Esophagus squamous epithelium (tissue), 5 donors: ENCODE results near the gene TMEM200C. TPM values are rescaled to one million over a fixed set of nuclear protein-coding genes. Genes with fewer than 3 reads are reported as not detected.

Source experiments
- DNase-seq: peaks from one replicate; lab custom pipeline; 2025; lab: John Stamatoyannopoulos, UW
- H3K27ac ChIP-seq, 4 donors: fragments of 200-600 bp; sonication (generic); one replicate each; pipeline ENCODE4 v1.5.1; 2016 to 2019; ENCODE audit warnings: mild to moderate bottlenecking in 1 of 4
- H3K27me3 ChIP-seq, 4 donors: fragments of 200-600 bp; sonication (generic); 1 replicate in 3 of 4; 2 replicates in 1 of 4; pipeline versions ENCODE4 v1.5.1 to v1.6.0; 2017 to 2021; ENCODE audit warnings: antibody characterized with exemption in 1 of 4
- H3K36me3 ChIP-seq, 3 donors: fragments of 200-600 bp; sonication (generic); one replicate each; pipeline ENCODE4 v1.5.1; 2016 to 2019
- H3K4me1 ChIP-seq, 3 donors: fragments of 200-600 bp; sonication (generic); one replicate each; pipeline ENCODE4 v1.5.1; 2017 to 2019
- H3K4me3 ChIP-seq, 4 donors: fragments of 200-600 bp; sonication (generic); 1 replicate in 3 of 4; 2 replicates in 1 of 4; pipeline ENCODE4 v1.5.1; 2016 to 2019; ENCODE audit warnings: mild to moderate bottlenecking in 2 of 4, moderate library complexity in 1 of 4
- H3K9me3 ChIP-seq, 3 donors: fragments of 200-600 bp; sonication (generic); one replicate each; pipeline ENCODE4 v1.5.1; 2016 to 2019
- POLR2A ChIP-seq, 4 donors: fragments of 450-650 bp; IDR thresholded peaks; one replicate each; pipeline ENCODE4 v1.6.1; 2017; ENCODE audit warnings: antibody characterized with exemption in 4 of 4, mild to moderate bottlenecking in 4 of 4, moderate library complexity in 3 of 4
- WGBS, 2 donors: methylation state at CpG; one replicate each; pipeline ENCODE4 v1.1.5; 2018; 5-methylcytosine and 5-hydroxymethylcytosine counted together
- intact Hi-C: fragments of 100-400 bp; cut with DNase I; formaldehyde crosslinking; loops from one replicate; pipeline ENCODE4 v1.15.0; 2022
- total RNA-seq, 4 donors: library from RNA; depleted of rRNA; stranded (reverse); fragments of >200 nt; gene quantifications; one replicate each; pipeline ENCODE4 v1.1.0, GENCODE V29; 2016
- TF ChIP-seq, protein P1 (sequence below), 6 experiments: fragments of 450-650 bp in 4 of 6; fragments of 200-600 bp in 2 of 6; sonication (generic) in 2 of 6; IDR thresholded peaks; one replicate each; pipeline ENCODE4 v1.5.1; 2016 to 2019; ENCODE audit warnings: antibody characterized with exemption in 6 of 6, mild to moderate bottlenecking in 4 of 6, moderate library complexity in 4 of 6
- donor health status: DM: yes; HTN: yes; CAD: no.

Gene TMEM200C
- total RNA-seq, 4 donors from 2014 or later, result 0.04 to 0.38 TPM; not detected in 2

DNA sequence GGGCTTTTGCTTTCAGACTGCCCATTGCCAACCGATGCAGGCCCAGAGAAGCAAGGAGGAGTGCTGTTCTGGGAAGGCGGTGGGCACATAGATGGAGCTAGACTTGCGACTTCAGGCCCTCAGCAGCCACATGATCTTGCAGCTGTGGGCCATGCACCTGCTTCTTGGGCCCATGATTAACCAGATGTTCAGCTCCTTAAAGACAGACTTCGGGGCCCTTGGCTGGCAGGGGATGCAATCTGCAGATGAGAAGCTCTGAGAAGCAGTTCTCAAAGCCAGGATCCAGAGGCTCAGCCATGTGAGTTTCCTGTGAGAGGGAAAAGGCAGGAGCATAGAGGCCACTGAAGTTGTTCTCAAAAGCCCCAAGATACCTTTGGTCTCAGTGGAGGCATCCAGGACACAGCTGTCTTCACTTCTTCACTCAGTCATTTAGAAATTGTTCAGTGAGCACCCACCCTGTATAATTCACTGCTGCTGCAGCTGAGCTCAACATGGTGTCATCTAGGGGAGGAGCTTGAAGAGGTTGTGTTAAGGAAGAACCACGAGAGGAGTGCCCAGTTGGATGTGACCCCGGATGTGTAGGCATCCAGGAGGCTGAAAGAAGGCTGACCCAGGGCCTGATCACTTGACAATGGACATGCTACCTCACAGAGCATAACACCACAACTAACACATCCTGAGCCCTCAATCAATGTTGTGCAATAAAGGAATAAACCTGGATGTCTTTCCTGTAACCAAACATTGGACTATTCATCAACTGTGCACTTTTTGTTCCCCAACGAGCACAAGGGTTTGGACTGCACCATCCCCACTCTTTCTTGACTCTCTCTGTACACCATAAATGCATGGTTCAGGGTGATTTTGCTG lies 44.7 kb upstream of the TMEM200C start:
- no peak for DNase-seq
- intact Hi-C loops, result no loop called here

DNA sequence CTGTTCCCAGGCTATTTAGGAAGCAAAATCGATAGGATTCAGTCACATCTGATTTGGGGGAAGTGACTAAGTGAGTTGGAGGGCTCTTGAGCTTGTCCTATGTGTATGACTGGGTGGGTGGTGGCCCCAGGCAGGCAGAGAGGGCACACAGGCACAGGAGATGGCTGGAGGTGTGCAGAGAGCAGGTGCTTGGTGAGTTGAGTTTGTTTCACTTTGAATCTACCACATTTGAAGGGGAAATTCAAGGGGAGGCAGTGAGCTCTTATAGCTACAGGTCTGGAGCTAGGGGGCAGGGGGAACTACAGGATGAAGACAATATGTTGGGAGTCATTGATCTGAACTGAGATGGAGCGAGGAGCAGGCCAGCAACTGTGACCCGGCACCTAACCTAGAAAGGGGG lies 42.5 kb upstream of the TMEM200C start:
- DNase-seq, result no peak
- WGBS, 2 donors, result 68 to 75% methylated on average over 3 of the region's 3 CpGs
- TF ChIP-seq, protein P1, sequence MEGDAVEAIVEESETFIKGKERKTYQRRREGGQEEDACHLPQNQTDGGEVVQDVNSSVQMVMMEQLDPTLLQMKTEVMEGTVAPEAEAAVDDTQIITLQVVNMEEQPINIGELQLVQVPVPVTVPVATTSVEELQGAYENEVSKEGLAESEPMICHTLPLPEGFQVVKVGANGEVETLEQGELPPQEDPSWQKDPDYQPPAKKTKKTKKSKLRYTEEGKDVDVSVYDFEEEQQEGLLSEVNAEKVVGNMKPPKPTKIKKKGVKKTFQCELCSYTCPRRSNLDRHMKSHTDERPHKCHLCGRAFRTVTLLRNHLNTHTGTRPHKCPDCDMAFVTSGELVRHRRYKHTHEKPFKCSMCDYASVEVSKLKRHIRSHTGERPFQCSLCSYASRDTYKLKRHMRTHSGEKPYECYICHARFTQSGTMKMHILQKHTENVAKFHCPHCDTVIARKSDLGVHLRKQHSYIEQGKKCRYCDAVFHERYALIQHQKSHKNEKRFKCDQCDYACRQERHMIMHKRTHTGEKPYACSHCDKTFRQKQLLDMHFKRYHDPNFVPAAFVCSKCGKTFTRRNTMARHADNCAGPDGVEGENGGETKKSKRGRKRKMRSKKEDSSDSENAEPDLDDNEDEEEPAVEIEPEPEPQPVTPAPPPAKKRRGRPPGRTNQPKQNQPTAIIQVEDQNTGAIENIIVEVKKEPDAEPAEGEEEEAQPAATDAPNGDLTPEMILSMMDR (IDR thresholded peaks at IDR 0.05), result no peak
- TF ChIP-seq POLR2A (IDR thresholded peaks at IDR 0.05), result no peak
- H3K27me3 ChIP-seq, result no peaks in the 10 kb centered on the region
- intact Hi-C loops, result no loop called here
- no peaks in the 10 kb centered on the region for H3K4me1 ChIP-seq
- H3K9me3 ChIP-seq, result no peaks in the 10 kb centered on the region
- H3K36me3 ChIP-seq, result no peaks in the 10 kb centered on the region
- no peak overlapping the region for H3K4me3 ChIP-seq
- H3K27ac ChIP-seq, result no peak overlapping the region

More for the DNA sequence above, 44.7 kb upstream of the TMEM200C start:
- WGBS, 2 donors, result 70 to 74% methylated on average over 4 to 7 of the region's 7 CpGs
- Histone ChIP-seq H3K9me3 (no peaks in the 10 kb centered on the region), H3K36me3 (no peaks in the 10 kb centered on the region), H3K4me1 (no peaks in the 10 kb centered on the region), H3K27ac (no peak overlapping the region), H3K4me3 (no peak overlapping the region), H3K27me3 (peaks cover 0 to 6% (median 0%) of the 10 kb centered on the region in 4 donors)
- TF ChIP-seq, protein P1 (IDR thresholded peaks at IDR 0.05), result no peak
- TF ChIP-seq POLR2A (IDR thresholded peaks at IDR 0.05), result no peak

DNA sequence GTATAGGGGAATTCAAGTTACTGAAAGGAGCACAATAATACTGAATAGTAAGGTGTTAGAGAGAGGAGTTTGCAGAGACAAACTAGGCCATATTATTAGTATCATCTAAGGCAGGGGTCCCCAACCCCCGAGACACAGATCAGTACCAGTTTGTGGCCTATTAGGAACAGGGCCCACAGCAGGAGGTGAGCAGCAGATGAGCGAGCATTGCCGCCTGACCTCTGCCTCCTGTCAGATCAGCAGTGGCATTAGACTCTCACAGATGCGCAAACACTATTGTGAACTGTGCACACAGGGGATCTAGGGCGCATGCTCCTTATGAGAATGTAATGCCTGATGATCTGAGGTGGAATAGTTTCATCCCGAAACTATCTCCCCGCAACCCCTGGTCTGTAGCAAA lies 41.8 kb upstream of the TMEM200C start:
- 89 to 95% methylated on average over 6 to 7 of the region's 7 CpGs for WGBS, 2 donors

DNA sequence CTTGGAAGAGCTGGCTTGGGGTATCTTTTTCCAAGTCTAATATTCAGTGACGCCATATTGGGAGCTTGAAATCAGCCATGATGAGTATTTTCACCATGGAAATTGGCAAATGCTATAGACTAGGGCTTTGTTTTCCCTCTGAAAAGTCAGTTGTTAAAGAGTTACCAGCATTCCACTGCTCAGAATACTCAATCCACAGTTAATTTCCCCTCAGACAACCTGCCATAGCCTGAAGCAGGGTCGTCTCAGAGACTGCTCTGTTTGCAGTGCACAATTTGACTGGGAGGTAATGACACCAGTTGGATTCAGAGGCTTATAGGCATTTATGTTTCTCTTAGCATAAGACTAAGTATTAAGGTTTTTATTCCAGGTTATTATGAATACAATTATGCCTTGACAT lies 35.5 kb upstream of the TMEM200C start:
- no peaks in the 10 kb centered on the region for H3K27me3 ChIP-seq
- no peak for DNase-seq
- no peak overlapping the region for H3K27ac ChIP-seq
- no peaks in the 10 kb centered on the region for H3K36me3 ChIP-seq
- no peak overlapping the region for H3K4me3 ChIP-seq
- TF ChIP-seq POLR2A (IDR thresholded peaks at IDR 0.05), result no peak
- TF ChIP-seq, protein P1 (IDR thresholded peaks at IDR 0.05), result no peak
- H3K9me3 ChIP-seq, result no peaks in the 10 kb centered on the region
- no peaks in the 10 kb centered on the region for H3K4me1 ChIP-seq
- intact Hi-C loops, result no loop called here
- 50 to 57% methylated on average over 2 of the region's 2 CpGs for WGBS, 2 donors

More for the DNA sequence above, 41.8 kb upstream of the TMEM200C start:
- Histone ChIP-seq H3K9me3 (no peaks in the 10 kb centered on the region), H3K4me3 (no peak overlapping the region), H3K36me3 (no peaks in the 10 kb centered on the region), H3K27ac (no peak overlapping the region), H3K4me1 (no peaks in the 10 kb centered on the region), H3K27me3 (no peaks in the 10 kb centered on the region)
- no peak for TF ChIP-seq POLR2A (IDR thresholded peaks at IDR 0.05)
- TF ChIP-seq, protein P1 (IDR thresholded peaks at IDR 0.05), result no peak
- DNase-seq, result no peak
- intact Hi-C loops, result no loop called here

DNA sequence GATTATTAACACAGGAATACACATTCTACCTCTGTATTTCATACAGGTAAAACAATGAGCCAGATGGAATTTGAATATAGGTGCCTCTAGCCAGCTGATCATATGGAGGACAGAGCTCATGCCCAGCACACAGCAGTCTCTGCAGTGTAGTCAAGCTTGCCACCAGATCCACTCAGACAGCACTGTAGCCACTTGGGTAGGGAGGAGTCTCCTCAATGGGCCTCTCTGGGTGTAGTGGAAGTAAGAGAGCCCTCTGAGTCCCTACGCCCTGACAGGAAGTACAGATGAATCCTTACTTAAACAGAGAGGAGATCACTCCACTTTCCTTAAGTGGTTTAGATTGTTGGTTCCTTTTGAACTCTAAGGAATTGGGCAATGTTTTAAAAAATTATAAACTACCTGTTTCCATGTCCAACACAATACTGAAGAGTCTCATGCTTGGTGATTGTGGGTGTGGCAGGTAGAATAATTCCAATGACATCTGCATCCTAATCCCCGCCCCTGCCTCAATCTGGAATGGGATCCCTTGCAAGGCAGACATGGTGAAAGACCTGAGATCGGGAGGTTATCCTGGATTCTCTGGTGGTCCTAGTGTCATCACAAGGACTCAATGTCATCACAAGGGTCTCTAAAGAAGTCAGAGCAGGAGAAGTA lies 23.0 kb upstream of the TMEM200C start:
- Histone ChIP-seq H3K36me3 (no peaks in the 10 kb centered on the region), H3K4me3 (no peak overlapping the region), H3K4me1 (no peaks in the 10 kb centered on the region), H3K9me3 (no peaks in the 10 kb centered on the region), H3K27me3 (peaks cover 0 to 4% (median 0%) of the 10 kb centered on the region in 4 donors), H3K27ac (no peak overlapping the region)
- intact Hi-C loops, result no loop called here
- no peak for DNase-seq
- no peak for TF ChIP-seq POLR2A (IDR thresholded peaks at IDR 0.05)
- TF ChIP-seq, protein P1 (IDR thresholded peaks at IDR 0.05), result no peak
- 60 to 79% methylated on average over 1 to 3 of the region's 3 CpGs for WGBS, 2 donors
